Activated CD4-positive, alpha-beta T cell treated with anti-CD3 and anti-CD28 coated beads, Interleukin-2, amount 10 ng/mL, durations not matched to agents 24 days and 14 days (primary cell): ENCODE measurements around the gene LILRA1. TPM values are rescaled to one million over a fixed set of nuclear protein-coding genes. Genes with fewer than 3 reads are reported as not detected.
"Not testable (repeated sequence)": the region's sequence is repeated elsewhere in the genome, so short reads cannot be mapped to it uniquely, and the experiment has no call there.

Experiments
- DNase-seq: peaks from one replicate; pipeline ENCODE4 v3.0.0; 2022
- H3K27ac Mint-ChIP-seq: one replicate; pipeline ENCODE4 v1.8.0; 2022; ENCODE audit warnings: mild to moderate bottlenecking, mixed read lengths
- H3K27me3 Mint-ChIP-seq: one replicate; pipeline ENCODE4 v1.8.0; 2022; ENCODE audit warnings: mixed read lengths
- H3K36me3 Mint-ChIP-seq: one replicate; pipeline ENCODE4 v1.8.0; 2022; ENCODE audit warnings: low read depth, mild to moderate bottlenecking, mixed read lengths
- H3K4me1 Mint-ChIP-seq: one replicate; pipeline ENCODE4 v1.8.0; 2021; ENCODE audit warnings: mixed read lengths
- H3K4me3 Mint-ChIP-seq: one replicate; pipeline ENCODE4 v1.8.0; 2022; ENCODE audit warnings: mild to moderate bottlenecking, moderate library complexity, mixed read lengths
- H3K9me3 Mint-ChIP-seq: one replicate; pipeline ENCODE4 v1.8.0; 2021; ENCODE audit warnings: mixed read lengths
- intact Hi-C: fragments of 100-400 bp; cut with micrococcal nuclease; formaldehyde crosslinking; loops from one replicate; pipeline ENCODE4 v1.15.1; 2023
- total RNA-seq: library from RNA; stranded (reverse); gene quantifications from 2 replicates; pipeline ENCODE4 v1.2.3, GENCODE V29; 2022

The LILRA1 gene
- total RNA-seq, 1 donor from 2014 or later = not detected

- H3K4me3 Mint-ChIP-seq, H3K9me3 Mint-ChIP-seq, intact Hi-C loops, H3K36me3 Mint-ChIP-seq, DNase-seq, H3K27ac Mint-ChIP-seq: not testable (repeated sequence)
- Mint-ChIP-seq H3K27me3 (peaks cover 22% of the 10 kb centered on the region), H3K4me1 (peaks cover 19% of the 10 kb centered on the region)
Measured at GRCh38 chr19:54571715-54572615, 21.5 kb upstream of the LILRA1 start.

GRCh38 chr19:54572696-54573311 lies 20.6 kb upstream of the LILRA1 start:
- no peaks in the 10 kb centered on the region for H3K36me3 Mint-ChIP-seq
- no peak for DNase-seq
- no peak overlapping the region for H3K4me3 Mint-ChIP-seq
- H3K4me1 Mint-ChIP-seq = peaks cover 16% of the 10 kb centered on the region
- peak overlapping the region; percentile 49 for H3K27ac Mint-ChIP-seq
- peaks cover 19% of the 10 kb centered on the region for H3K27me3 Mint-ChIP-seq
- intact Hi-C loops = no loop called here
- no peaks in the 10 kb centered on the region for H3K9me3 Mint-ChIP-seq

- no peaks in the 10 kb centered on the region for H3K36me3 Mint-ChIP-seq
- H3K27me3 Mint-ChIP-seq = peaks cover 16% of the 10 kb centered on the region
- DNase-seq = no peak
- H3K4me1 Mint-ChIP-seq = peaks cover 16% of the 10 kb centered on the region
- peak within 1 kb of the TSS; percentile 49 for H3K27ac Mint-ChIP-seq
- no peaks in the 10 kb centered on the region for H3K9me3 Mint-ChIP-seq
- intact Hi-C loops = no loop called here
- no peak within 1 kb of the TSS for H3K4me3 Mint-ChIP-seq
Measured at GRCh38 chr19:54573330-54573872, 20.0 kb upstream of the LILRA1 start, which contains the start of gene LILRA2. Gene LILRA2, plus strand, starts transcription at chr19:54573790. Its CDS starts 89 bp downstream, at chr19:54573879.

GRCh38 chr19:54574051-54574450 lies 19.4 kb upstream of the LILRA1 start:
- Mint-ChIP-seq H3K4me3 (no peak overlapping the region), H3K36me3 (no peaks in the 10 kb centered on the region), H3K27me3 (peaks cover 14% of the 10 kb centered on the region), H3K9me3 (no peaks in the 10 kb centered on the region), H3K4me1 (peaks cover 16% of the 10 kb centered on the region), H3K27ac (no peak overlapping the region)
- DNase-seq = no peak
- intact Hi-C loops = no loop called here

GRCh38 chr19:54574527-54575056 lies 18.8 kb upstream of the LILRA1 start:
- intact Hi-C loops = no loop called here
- Mint-ChIP-seq H3K27me3 (peaks cover 14% of the 10 kb centered on the region), H3K9me3 (peaks cover 3% of the 10 kb centered on the region), H3K27ac (no peak overlapping the region), H3K4me3 (no peak overlapping the region), H3K36me3 (no peaks in the 10 kb centered on the region), H3K4me1 (peaks cover 16% of the 10 kb centered on the region)
- no peak for DNase-seq

GRCh38 chr19:54575205-54575604 lies 18.2 kb upstream of the LILRA1 start:
- H3K9me3 Mint-ChIP-seq, H3K27ac Mint-ChIP-seq, DNase-seq, H3K4me3 Mint-ChIP-seq, intact Hi-C loops, H3K36me3 Mint-ChIP-seq: not testable (repeated sequence)
- Mint-ChIP-seq H3K27me3 (peaks cover 12% of the 10 kb centered on the region), H3K4me1 (peaks cover 16% of the 10 kb centered on the region)

- H3K4me3 Mint-ChIP-seq = no peak overlapping the region
- DNase-seq = no peak
- H3K4me1 Mint-ChIP-seq = peaks cover 16% of the 10 kb centered on the region
- no peak overlapping the region for H3K27ac Mint-ChIP-seq
- H3K9me3 Mint-ChIP-seq = peaks cover 6% of the 10 kb centered on the region
- intact Hi-C loops = no loop called here
- H3K27me3 Mint-ChIP-seq = peaks cover 10% of the 10 kb centered on the region
- H3K36me3 Mint-ChIP-seq = no peaks in the 10 kb centered on the region
Measured at GRCh38 chr19:54576411-54576976, 16.9 kb upstream of the LILRA1 start.

- no peak for DNase-seq
- Mint-ChIP-seq H3K27ac (no peak overlapping the region), H3K4me3 (no peak overlapping the region), H3K9me3 (peaks cover 6% of the 10 kb centered on the region), H3K4me1 (peaks cover 13% of the 10 kb centered on the region), H3K27me3 (peaks cover 6% of the 10 kb centered on the region), H3K36me3 (no peaks in the 10 kb centered on the region)
- intact Hi-C loops = no loop called here
Measured at GRCh38 chr19:54577334-54577733, 16.1 kb upstream of the LILRA1 start.

GRCh38 chr19:54578268-54578667 lies 15.2 kb upstream of the LILRA1 start:
- intact Hi-C loops = not testable (repeated sequence)
- peaks cover 10% of the 10 kb centered on the region for H3K9me3 Mint-ChIP-seq

GRCh38 chr19:54586397-54586796 lies 7.0 kb upstream of the LILRA1 start:
- H3K4me1 Mint-ChIP-seq = no peaks in the 10 kb centered on the region
- intact Hi-C loops = no loop called here

More at GRCh38 chr19:54578268-54578667, 15.2 kb upstream of the LILRA1 start:
- not testable (repeated sequence) for H3K36me3 Mint-ChIP-seq, H3K27me3 Mint-ChIP-seq, H3K4me1 Mint-ChIP-seq, H3K27ac Mint-ChIP-seq, H3K4me3 Mint-ChIP-seq, DNase-seq

GRCh38 chr19:54587026-54587425 lies 6.4 kb upstream of the LILRA1 start:
- H3K36me3 Mint-ChIP-seq = no peaks in the 10 kb centered on the region
- peaks cover 18% of the 10 kb centered on the region for H3K27me3 Mint-ChIP-seq
- no peak for DNase-seq
- no peaks in the 10 kb centered on the region for H3K4me1 Mint-ChIP-seq
- no peak overlapping the region for H3K4me3 Mint-ChIP-seq
- intact Hi-C loops = no loop called here
- no peak overlapping the region for H3K27ac Mint-ChIP-seq
- H3K9me3 Mint-ChIP-seq = peaks cover 4% of the 10 kb centered on the region

More at GRCh38 chr19:54586397-54586796, 7.0 kb upstream of the LILRA1 start:
- Mint-ChIP-seq H3K36me3 (no peaks in the 10 kb centered on the region), H3K27me3 (peaks cover 18% of the 10 kb centered on the region), H3K27ac (no peak overlapping the region), H3K9me3 (peaks cover 4% of the 10 kb centered on the region), H3K4me3 (no peak overlapping the region)
- DNase-seq = no peak

- H3K27ac Mint-ChIP-seq, intact Hi-C loops, H3K36me3 Mint-ChIP-seq, H3K4me1 Mint-ChIP-seq, H3K4me3 Mint-ChIP-seq, H3K27me3 Mint-ChIP-seq, H3K9me3 Mint-ChIP-seq, DNase-seq: not testable (repeated sequence)
Measured at GRCh38 chr19:54593931-54594626, 647 bp downstream of the LILRA1 start.

GRCh38 chr19:54594737-54595136 lies 1.3 kb downstream of the LILRA1 start:
- no peaks in the 10 kb centered on the region for H3K36me3 Mint-ChIP-seq

More at GRCh38 chr19:54594737-54595136, 1.3 kb downstream of the LILRA1 start:
- no peaks in the 10 kb centered on the region for H3K9me3 Mint-ChIP-seq
- H3K27me3 Mint-ChIP-seq = peaks cover 6% of the 10 kb centered on the region
- no peak for DNase-seq
- intact Hi-C loops = no loop called here
- no peaks in the 10 kb centered on the region for H3K4me1 Mint-ChIP-seq
- H3K4me3 Mint-ChIP-seq = no peak overlapping the region
- H3K27ac Mint-ChIP-seq = no peak overlapping the region
